Natural killer cell (primary cell): ENCODE results near the gene HOXC5. TPM values are rescaled to one million over a fixed set of nuclear protein-coding genes. Genes with fewer than 3 reads are reported as not detected.
"Not testable (repeated sequence)": the region's sequence is repeated elsewhere in the genome, so short reads cannot be mapped to it uniquely, and the experiment has no call there.

ENCODE experiments used
- ATAC-seq, 3 donors: fragments of 150-1000 bp in 2 of 3; fragments of 200-7000 bp in 1 of 3; cut with Tn5 transposase; 1 replicate in 1 of 3; 2 replicates in 2 of 3; pipeline ENCODE4 v1.10.0; 2021; ENCODE audit warnings: mild to moderate bottlenecking in 2 of 3, moderate library complexity in 2 of 3
- DNase-seq, 2 donors: peaks; one replicate each; pipeline versions ENCODE4 v3.0.0 to v3.0.0-alpha.2; 2013 to 2021; ENCODE audit warnings: mixed read lengths in 1 of 2
- H3K27ac ChIP-seq: one replicate; pipeline ENCODE4 v1.5.1; 2013; ENCODE audit warnings: mild to moderate bottlenecking, low read length
- H3K27me3 ChIP-seq: one replicate; pipeline ENCODE4 v1.6.1; 2013; ENCODE audit warnings: low read length; ENCODE audit not compliant: control insufficient read depth, insufficient read depth
- H3K36me3 ChIP-seq: one replicate; pipeline ENCODE4 v1.6.1; 2013; ENCODE audit warnings: low read length; ENCODE audit not compliant: control insufficient read depth, insufficient read depth
- H3K4me1 ChIP-seq: one replicate; pipeline ENCODE4 v1.6.1; 2013; ENCODE audit warnings: low read length; ENCODE audit not compliant: control insufficient read depth, insufficient read depth
- H3K4me3 ChIP-seq: one replicate; pipeline ENCODE4 v1.5.1; 2013; ENCODE audit warnings: low read length
- H3K9me3 ChIP-seq: one replicate; pipeline ENCODE4 v1.6.1; 2013; ENCODE audit warnings: low read length; ENCODE audit not compliant: control insufficient read depth, insufficient read depth
- H3K27ac Mint-ChIP-seq, 2 donors: one replicate each; pipeline ENCODE4 v1.8.0; 2022; ENCODE audit warnings: mild to moderate bottlenecking in 2 of 2, mixed read lengths in 2 of 2, moderate library complexity in 1 of 2
- H3K27me3 Mint-ChIP-seq, 2 donors: one replicate each; pipeline ENCODE4 v1.8.0; 2022; ENCODE audit warnings: low read depth in 2 of 2, mixed read lengths in 2 of 2
- H3K36me3 Mint-ChIP-seq: one replicate; pipeline ENCODE4 v1.8.0; 2022; ENCODE audit warnings: mixed read lengths
- H3K4me1 Mint-ChIP-seq, 2 donors: one replicate each; pipeline ENCODE4 v1.8.0; 2022; ENCODE audit warnings: mixed read lengths in 2 of 2
- H3K4me3 Mint-ChIP-seq: one replicate; pipeline ENCODE4 v1.8.0; 2022; ENCODE audit warnings: mild to moderate bottlenecking, moderate library complexity, mixed read lengths
- H3K9me3 Mint-ChIP-seq, 2 donors: one replicate each; pipeline ENCODE4 v1.8.0; 2022; ENCODE audit warnings: mixed read lengths in 2 of 2
- CTCF ChIP-seq: fragments of 200-600 bp; IDR thresholded peaks from one replicate; pipeline ENCODE4 v1.8.0; 2022; ENCODE audit warnings: antibody characterized with exemption
- WGBS: methylation state at CpG from one replicate; pipeline ENCODE4 v1.1.7; 2013; ENCODE audit warnings: missing lambda C conversion rate; ENCODE audit not compliant: insufficient coverage; 5-methylcytosine and 5-hydroxymethylcytosine counted together
- intact Hi-C: fragments of 100-400 bp; cut with micrococcal nuclease; formaldehyde crosslinking; loops from one replicate; pipeline ENCODE4 v1.14.2; 2022
- total RNA-seq, 4 donors: library from RNA; stranded (reverse); fragments of 120-200 nt in 1 of 4; gene quantifications; one replicate each; pipeline versions ENCODE4 v1.2.3 to v1.2.4, GENCODE V29; 2013 to 2022

Gene HOXC5
- total RNA-seq, 3 donors from 2014 or later (not counting 1 experiment from before 2014, with no cell fraction given) = 0.20 TPM; not detected in 2

- ATAC-seq (no peak), DNase-seq (no peak)
- Histone ChIP-seq H3K27me3 (peaks cover 77% of the 10 kb centered on the region), H3K4me3 (no peak overlapping the region), H3K9me3 (no peaks in the 10 kb centered on the region), H3K4me1 (peaks cover 4% of the 10 kb centered on the region), H3K27ac (no peak overlapping the region), H3K36me3 (no peaks in the 10 kb centered on the region)
- intact Hi-C loops = no loop called here
- WGBS = 41% methylated on average over 4 of the region's 4 CpGs
- H3K4me3 Mint-ChIP-seq = no peak overlapping the region
- no peak for TF ChIP-seq CTCF
- H3K4me1 Mint-ChIP-seq = peaks cover 1% of the 10 kb centered on the region in 2 donors
- H3K27ac Mint-ChIP-seq = no peak overlapping the region
- no peaks in the 10 kb centered on the region for H3K36me3 Mint-ChIP-seq
- peaks cover 87% of the 10 kb centered on the region in 2 donors for H3K27me3 Mint-ChIP-seq
- no peaks in the 10 kb centered on the region for H3K9me3 Mint-ChIP-seq
Measured at GRCh38 chr12:54040148-54040494, 7.3 kb downstream of the HOXC5 start.

GRCh38 chr12:54040648-54041047 is 7.8 kb downstream of the HOXC5 start:
- intact Hi-C loops = no loop called here
- H3K27ac Mint-ChIP-seq = no peak overlapping the region
- DNase-seq = no peak
- no peak overlapping the region for H3K4me3 ChIP-seq
- no CpG with 5 or more reads among the region's 3 CpGs for WGBS
- no peaks in the 10 kb centered on the region for H3K36me3 Mint-ChIP-seq
- no peaks in the 10 kb centered on the region for H3K9me3 ChIP-seq
- peaks cover 87 to 88% of the 10 kb centered on the region in 2 donors for H3K27me3 Mint-ChIP-seq
- no peak overlapping the region for H3K4me3 Mint-ChIP-seq
- H3K4me1 Mint-ChIP-seq = no peaks in the 10 kb centered on the region
- no peaks in the 10 kb centered on the region for H3K9me3 Mint-ChIP-seq
- no peak overlapping the region for H3K27ac ChIP-seq
- ATAC-seq = no peak
- no peak for TF ChIP-seq CTCF
- H3K36me3 ChIP-seq = no peaks in the 10 kb centered on the region
- peaks cover 4% of the 10 kb centered on the region for H3K4me1 ChIP-seq
- peaks cover 77% of the 10 kb centered on the region for H3K27me3 ChIP-seq

- Mint-ChIP-seq H3K27ac (no peak overlapping the region), H3K27me3 (peaks cover 88% of the 10 kb centered on the region in 2 donors), H3K9me3 (no peaks in the 10 kb centered on the region), H3K36me3 (no peaks in the 10 kb centered on the region), H3K4me3 (no peak overlapping the region), H3K4me1 (no peaks in the 10 kb centered on the region)
- DNase-seq (no peak), ATAC-seq (no peak)
- 64% methylated on average over 2 of the region's 2 CpGs for WGBS
- Histone ChIP-seq H3K4me1 (peaks cover 4% of the 10 kb centered on the region), H3K27me3 (peaks cover 77% of the 10 kb centered on the region), H3K4me3 (no peak overlapping the region), H3K27ac (no peak overlapping the region), H3K36me3 (no peaks in the 10 kb centered on the region), H3K9me3 (no peaks in the 10 kb centered on the region)
- intact Hi-C loops = no loop called here
- no peak for TF ChIP-seq CTCF
Measured at GRCh38 chr12:54041097-54041690, 8.3 kb downstream of the HOXC5 start.

GRCh38 chr12:54042033-54042432 is 9.2 kb downstream of the HOXC5 start:
- H3K9me3 Mint-ChIP-seq, intact Hi-C loops, H3K36me3 Mint-ChIP-seq, H3K4me3 Mint-ChIP-seq, H3K27ac ChIP-seq, DNase-seq, H3K27ac Mint-ChIP-seq, ATAC-seq, H3K36me3 ChIP-seq, H3K9me3 ChIP-seq, H3K4me1 Mint-ChIP-seq, H3K4me3 ChIP-seq, H3K4me1 ChIP-seq: not testable (repeated sequence)
- peaks cover 77% of the 10 kb centered on the region for H3K27me3 ChIP-seq
- 78% methylated on average over 6 of the region's 6 CpGs for WGBS
- peaks cover 90 to 92% of the 10 kb centered on the region in 2 donors for H3K27me3 Mint-ChIP-seq
